Transverse colon (tissue), 4 donors: ENCODE results near the gene ZNF22. TPM values are rescaled to one million over a fixed set of nuclear protein-coding genes. Genes with fewer than 3 reads are reported as not detected.

ENCODE experiments used
- DNase-seq: peaks from one replicate; pipeline ENCODE4 v3.0.0-alpha.2; 2019
- H3K27ac ChIP-seq, 4 donors: fragments of 200-600 bp; sonication (generic); 2 replicates each; pipeline ENCODE4 v1.5.1; 2016 to 2018; ENCODE audit warnings: inconsistent platforms in 4 of 4
- H3K27me3 ChIP-seq: fragments of 200-600 bp; sonication (generic); 2 replicates; pipeline ENCODE4 v1.5.1; 2017; ENCODE audit warnings: inconsistent platforms
- H3K36me3 ChIP-seq, 4 donors: fragments of 200-600 bp; sonication (generic); 2 replicates each; pipeline ENCODE4 v1.5.1; 2017 to 2019; ENCODE audit warnings: inconsistent platforms in 4 of 4
- H3K4me1 ChIP-seq, 4 donors: fragments of 200-600 bp; sonication (generic); 2 replicates each; pipeline ENCODE4 v1.5.1; 2017 to 2020; ENCODE audit warnings: inconsistent platforms in 4 of 4
- H3K4me3 ChIP-seq, 4 donors: fragments of 200-600 bp; sonication (generic); 1 replicate in 1 of 4; 2 replicates in 3 of 4; pipeline versions ENCODE4 v1.5.1 to v1.6.1; 2017 to 2019; ENCODE audit warnings: inconsistent platforms in 4 of 4
- H3K9me3 ChIP-seq, 2 donors: fragments of 200-600 bp; sonication (generic); 2 replicates each; pipeline ENCODE4 v1.5.1; 2017 to 2019; ENCODE audit warnings: inconsistent platforms in 2 of 2
- CTCF ChIP-seq, 5 experiments: fragments of 200-600 bp in 3 of 5; fragments of 450-650 bp in 2 of 5; sonication (generic) in 3 of 5; IDR thresholded peaks; 1 replicate in 2 of 5; 2 replicates in 3 of 5; pipeline ENCODE4 v1.5.1; 2016 to 2017; ENCODE audit warnings: antibody characterized with exemption in 5 of 5, inconsistent platforms in 3 of 5, mild to moderate bottlenecking in 2 of 5, moderate library complexity in 1 of 5
- EP300 ChIP-seq: sonication (generic); formaldehyde crosslinking; IDR thresholded peaks from one replicate; pipeline ENCODE4 v1.6.1; 2017; ENCODE audit warnings: antibody characterized with exemption, low read depth
- POLR2A ChIP-seq: fragments of 450-650 bp; IDR thresholded peaks from one replicate; pipeline ENCODE4 v1.6.1; 2016; ENCODE audit warnings: antibody characterized with exemption, mild to moderate bottlenecking, moderate library complexity
- POLR2AphosphoS5 ChIP-seq, 3 donors: sonication (generic); formaldehyde crosslinking; IDR thresholded peaks; one replicate each; pipeline ENCODE4 v1.6.1; 2016; ENCODE audit warnings: antibody characterized with exemption in 3 of 3
- WGBS, 2 donors: methylation state at CpG; one replicate each; pipeline ENCODE4 v1.1.5; 2018; ENCODE audit warnings: low coverage in 1 of 2; 5-methylcytosine and 5-hydroxymethylcytosine counted together
- in situ Hi-C, 4 donors: fragments of 200-750 bp; cut with MboI; loops; one replicate each; pipeline versions ENCODE4 v1.15.0 to v1.15.1; 2017; ENCODE audit warnings: low sequenced_read_pairs in 3 of 4, low pct_ligation_motif_present in 1 of 4, low pct_unique_long_range_greater_than_20kb in 1 of 4
- intact Hi-C: fragments of 100-400 bp; cut with DNase I; formaldehyde crosslinking; loops from one replicate; pipeline ENCODE4 v1.15.1; 2023; ENCODE audit warnings: low total_unique reads
- total RNA-seq, 4 donors: library from RNA; depleted of rRNA; stranded (reverse); fragments of >200 nt; gene quantifications; one replicate each; pipeline ENCODE4 v1.1.0, GENCODE V29; 2016

ZNF22 gene
- total RNA-seq, 4 donors from 2014 or later = 4.6 to 14.3 (median 9.5) TPM

- H3K4me1 ChIP-seq = peaks cover 35 to 77% (median 69%) of the 10 kb centered on the region in 4 donors
- 64% methylated on average over 8 of the region's 25 CpGs; no CpG with 5 or more reads in 1 of the 2 donors for WGBS, 2 donors
- peak; percentile 20 for DNase-seq
These were observed 23.2 kb upstream of the ZNF22 start for GRCh38 chr10:44977287-44978212.

GRCh38 chr10:44978213-44978569 is 22.5 kb upstream of the ZNF22 start:
- intact Hi-C loops = no loop called here
- Histone ChIP-seq H3K27me3 (no peaks in the 10 kb centered on the region), H3K9me3 (no peaks in the 10 kb centered on the region), H3K36me3 (no peaks in the 10 kb centered on the region), H3K4me1 (peaks cover 35 to 80% (median 69%) of the 10 kb centered on the region in 4 donors), H3K27ac (peak overlapping the region; percentile 87 to 95 (median 87)), H3K4me3 (peak overlapping the region; percentile 30 to 59 (median 50))
- DNase-seq = peak; percentile 7
- in situ Hi-C loops = no loop called here
- TF ChIP-seq POLR2A (no peak), EP300 (no peak)
- WGBS, 2 donors = 41% methylated on average over 4 of the region's 4 CpGs; no CpG with 5 or more reads in 1 of the 2 donors

More at GRCh38 chr10:44977287-44978212, 23.2 kb upstream of the ZNF22 start:
- H3K9me3 ChIP-seq = no peaks in the 10 kb centered on the region
- no peaks in the 10 kb centered on the region for H3K27me3 ChIP-seq
- intact Hi-C loops (no loop called here), in situ Hi-C loops (no loop called here)
- H3K36me3 ChIP-seq = no peaks in the 10 kb centered on the region
- peak in 2 of 3 donors; percentile 3 to 4 for TF ChIP-seq POLR2AphosphoS5 (IDR thresholded peaks at IDR 0.05)
- TF ChIP-seq POLR2A = no peak
- TF ChIP-seq EP300 = no peak
- no peak for TF ChIP-seq CTCF (IDR thresholded peaks at IDR 0.05)
- H3K4me3 ChIP-seq = peak overlapping the region; percentile 30 to 59 (median 50)
- peak overlapping the region; percentile 87 to 95 (median 87) for H3K27ac ChIP-seq

- DNase-seq = peak; percentile 94
- Histone ChIP-seq H3K36me3 (no peaks in the 10 kb centered on the region), H3K4me3 (peak within 1 kb of the TSS; percentile 30 to 59 (median 50)), H3K9me3 (no peaks in the 10 kb centered on the region), H3K27me3 (no peaks in the 10 kb centered on the region), H3K4me1 (peaks cover 35 to 80% (median 65%) of the 10 kb centered on the region in 4 donors), H3K27ac (peak within 1 kb of the TSS; percentile 87 to 95 (median 87))
- peak in 3 of 5 experiments; percentile 20 to 59 (median 43) for TF ChIP-seq CTCF (IDR thresholded peaks at IDR 0.05)
- TF ChIP-seq POLR2AphosphoS5 (IDR thresholded peaks at IDR 0.05) = peak; percentile 99 to 100 (median 100)
- TF ChIP-seq EP300 = peak; percentile 85
- peak; percentile 99 for TF ChIP-seq POLR2A
- intact Hi-C loops (no loop called here), in situ Hi-C loops (no loop called here)
- WGBS, 2 donors = 23% methylated on average over 12 of the region's 12 CpGs; no CpG with 5 or more reads in 1 of the 2 donors
These were observed 22.0 kb upstream of the ZNF22 start, which contains the start of gene DEPP1 for GRCh38 chr10:44978570-44979280. Gene DEPP1 (minus strand): TSS chr10:44978809. CDS start chr10:44978030, 779 bp downstream.

GRCh38 chr10:44979281-44980191 is 21.2 kb upstream of the ZNF22 start:
- WGBS, 2 donors = 82% methylated on average over 13 of the region's 13 CpGs; no CpG with 5 or more reads in 1 of the 2 donors
- Histone ChIP-seq H3K9me3 (no peaks in the 10 kb centered on the region), H3K36me3 (no peaks in the 10 kb centered on the region), H3K4me1 (peaks cover 35 to 72% (median 57%) of the 10 kb centered on the region in 4 donors), H3K27ac (peak overlapping the region; percentile 87 to 95 (median 87)), H3K4me3 (no peak overlapping the region), H3K27me3 (no peaks in the 10 kb centered on the region)
- in situ Hi-C loops (no loop called here), intact Hi-C loops (no loop called here)
- TF ChIP-seq CTCF (IDR thresholded peaks at IDR 0.05) = no peak
- no peak for TF ChIP-seq POLR2AphosphoS5 (IDR thresholded peaks at IDR 0.05)
- no peak for TF ChIP-seq POLR2A
- TF ChIP-seq EP300 = no peak
- DNase-seq = no peak
